Mammary epithelial cell (primary cell): Measurements from ENCODE around the gene ABCB1.

Experiments used
- EZH2 ChIP-seq: IDR thresholded peaks from 2 replicates; pipeline ENCODE4 v1.6.1; 2012; ENCODE audit warnings: low read length, inconsistent platforms, borderline replicate concordance
- TF ChIP-seq, protein P1 (sequence below), 2 donors: IDR thresholded peaks in 1 of 2; conservative IDR thresholded peaks in 1 of 2; 2 replicates each; pipeline ENCODE4 v1.5.1; 2011 to 2012; ENCODE audit warnings: inconsistent platforms in 2 of 2, low read length in 2 of 2, mild to moderate bottlenecking in 2 of 2, control low read depth in 1 of 2, low read depth in 1 of 2; ENCODE audit not compliant: insufficient read depth in 1 of 2; ENCODE audit errors: extremely low read depth in 1 of 2

DNA sequence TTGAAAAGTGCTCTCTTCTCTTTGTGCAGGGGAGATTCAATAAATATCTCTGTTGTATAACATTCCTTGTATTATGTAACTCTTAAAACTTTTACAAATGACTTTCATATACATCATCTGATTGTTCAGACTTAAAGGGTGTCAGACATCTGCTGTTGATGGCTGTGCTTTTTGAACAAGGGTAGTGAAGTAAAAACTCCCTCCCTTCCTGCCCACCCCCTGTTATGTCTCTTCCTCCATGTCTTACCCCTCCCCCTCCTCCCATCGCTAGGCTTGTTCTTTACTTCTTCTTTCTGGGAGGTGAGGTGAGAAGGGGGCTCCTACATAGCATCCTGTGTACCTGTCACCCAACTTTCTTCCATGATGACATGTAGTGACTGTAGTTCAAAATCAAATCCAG is 101.8 kb downstream of the ABCB1 start:
- TF ChIP-seq, protein P1, sequence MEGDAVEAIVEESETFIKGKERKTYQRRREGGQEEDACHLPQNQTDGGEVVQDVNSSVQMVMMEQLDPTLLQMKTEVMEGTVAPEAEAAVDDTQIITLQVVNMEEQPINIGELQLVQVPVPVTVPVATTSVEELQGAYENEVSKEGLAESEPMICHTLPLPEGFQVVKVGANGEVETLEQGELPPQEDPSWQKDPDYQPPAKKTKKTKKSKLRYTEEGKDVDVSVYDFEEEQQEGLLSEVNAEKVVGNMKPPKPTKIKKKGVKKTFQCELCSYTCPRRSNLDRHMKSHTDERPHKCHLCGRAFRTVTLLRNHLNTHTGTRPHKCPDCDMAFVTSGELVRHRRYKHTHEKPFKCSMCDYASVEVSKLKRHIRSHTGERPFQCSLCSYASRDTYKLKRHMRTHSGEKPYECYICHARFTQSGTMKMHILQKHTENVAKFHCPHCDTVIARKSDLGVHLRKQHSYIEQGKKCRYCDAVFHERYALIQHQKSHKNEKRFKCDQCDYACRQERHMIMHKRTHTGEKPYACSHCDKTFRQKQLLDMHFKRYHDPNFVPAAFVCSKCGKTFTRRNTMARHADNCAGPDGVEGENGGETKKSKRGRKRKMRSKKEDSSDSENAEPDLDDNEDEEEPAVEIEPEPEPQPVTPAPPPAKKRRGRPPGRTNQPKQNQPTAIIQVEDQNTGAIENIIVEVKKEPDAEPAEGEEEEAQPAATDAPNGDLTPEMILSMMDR (conservative IDR thresholded peaks at IDR 0.05 in 1 of 2, IDR thresholded peaks at IDR 0.05 in 1 of 2; ENCODE audit: extremely low read depth in 1 of 2, insufficient read depth in 1 of 2, low read depth in 1 of 2, low read length in 2 of 2) = no peak
- no peak for TF ChIP-seq EZH2
